ENCODE measurements around the gene AMIGO3.

GRCh38 chr3:49703443-49703927 is 16.0 kb downstream of the AMIGO3 start:
- TF ChIP-seq POLR2A (IDR thresholded peaks at IDR 0.05) (no peak), CTCF (IDR thresholded peaks at IDR 0.05) (peak; percentile 70 to 91 (median 78))
